PC-3 (cell line): Measurements from ENCODE around the gene RPS15. TPM values are rescaled to one million over a fixed set of nuclear protein-coding genes. Genes with fewer than 3 reads are reported as not detected.

Experiments
- ATAC-seq: fragments of 200-7000 bp; cut with Tn5 transposase; 2 replicates; pipeline ENCODE4 v1.9.1; 2020; ENCODE audit warnings: mild to moderate bottlenecking, moderate library complexity
- BruUV-seq: library from RNA; stranded (reverse); fragments of 400-500 nt; replicated peaks from 2 replicates; lab custom pipeline; 2021; lab: Mats Ljungman, UMichigan
- CTCF ChIA-PET: fragments of 300-600 bp; sonication (Branson Sonifier 250); formaldehyde crosslinking; loops from one replicate; lab custom pipeline; 2022; ENCODE audit warnings: antibody characterized with exemption; lab: Charles Lee
- POLR2A ChIA-PET: fragments of 300-600 bp; sonication (Branson Sonifier 250); formaldehyde crosslinking; loops from one replicate; lab custom pipeline; 2022; ENCODE audit warnings: antibody characterized with exemption; ENCODE audit not compliant: unreplicated experiment; lab: Charles Lee
- DNase-seq: peaks from one replicate; pipeline ENCODE4 v3.0.0-alpha.2; 2015
- H2AFZ ChIP-seq: fragments of 300-600 bp; sonication (generic); 2 replicates; pipeline ENCODE4 v1.6.0; 2016; ENCODE audit warnings: antibody characterized with exemption, low read length
- H3F3A ChIP-seq: fragments of 300-600 bp; sonication (generic); one replicate; pipeline ENCODE4 v1.6.0; 2017; ENCODE audit warnings: antibody characterized with exemption, low read length, control low read depth, mild to moderate bottlenecking; ENCODE audit not compliant: unreplicated experiment
- H3K27ac ChIP-seq: fragments of 300-600 bp; sonication (generic); 2 replicates; pipeline ENCODE4 v1.5.1; 2016; ENCODE audit warnings: mild to moderate bottlenecking, low read length
- H3K27me3 ChIP-seq: fragments of 300-600 bp; sonication (generic); 2 replicates; pipeline ENCODE4 v1.6.1; 2016; ENCODE audit warnings: low read length, mixed read lengths
- H3K36me3 ChIP-seq: fragments of 300-600 bp; sonication (generic); 2 replicates; pipeline ENCODE4 v1.6.1; 2016; ENCODE audit warnings: low read depth, mixed run types, low read length, mixed read lengths
- H3K4me1 ChIP-seq: fragments of 300-600 bp; sonication (generic); 2 replicates; pipeline ENCODE4 v1.5.1; 2016; ENCODE audit warnings: low read length; ENCODE audit not compliant: insufficient read depth
- H3K4me2 ChIP-seq: fragments of 300-600 bp; sonication (generic); 2 replicates; pipeline ENCODE4 v1.6.0; 2016; ENCODE audit warnings: low read length
- H3K4me3 ChIP-seq: fragments of 300-600 bp; sonication (generic); 2 replicates; pipeline ENCODE4 v1.5.1; 2016; ENCODE audit warnings: mild to moderate bottlenecking, low read length, mixed read lengths
- H3K79me2 ChIP-seq: fragments of 300-600 bp; sonication (generic); 2 replicates; pipeline ENCODE4 v1.6.1; 2017; ENCODE audit warnings: low read length, mixed read lengths
- H3K9ac ChIP-seq: fragments of 300-600 bp; sonication (generic); 2 replicates; pipeline ENCODE4 v1.6.0; 2016; ENCODE audit warnings: mild to moderate bottlenecking, low read length
- H3K9me2 ChIP-seq: fragments of 300-600 bp; sonication (generic); replicated peaks from 2 replicates; pipeline ENCODE4 v1.6.1; 2016; ENCODE audit warnings: mixed run types, low read length, mixed read lengths
- H3K9me3 ChIP-seq: fragments of 300-600 bp; sonication (generic); 2 replicates; pipeline ENCODE4 v1.6.1; 2016; ENCODE audit warnings: low read length, mixed read lengths
- H4K20me1 ChIP-seq: fragments of 300-600 bp; sonication (generic); 2 replicates; pipeline ENCODE4 v1.6.1; 2016; ENCODE audit warnings: low read length, mixed read lengths
- EZH2 ChIP-seq: fragments of 300-600 bp; sonication (generic); IDR thresholded peaks from one replicate; pipeline ENCODE4 v1.6.1; 2017; ENCODE audit warnings: antibody characterized with exemption, mild to moderate bottlenecking, low read length; ENCODE audit not compliant: unreplicated experiment
- EZH2phosphoT487 ChIP-seq: fragments of 300-600 bp; sonication (generic); IDR thresholded peaks from 2 replicates; pipeline ENCODE4 v1.6.1; 2018; ENCODE audit warnings: mild to moderate bottlenecking, antibody characterized with exemption, low read length, borderline replicate concordance
- intact Hi-C: fragments of 100-400 bp; cut with micrococcal nuclease; formaldehyde crosslinking; loops from 2 replicates; pipeline ENCODE4 v1.9.0; 2023
- total RNA-seq: library from RNA; depleted of rRNA; stranded (reverse); fragments of >200 nt; gene quantifications from 2 replicates; pipeline ENCODE4 v1.2.3, GENCODE V29; 2014
- TF ChIP-seq, protein P1 (sequence below): fragments of 300-600 bp; sonication (generic); conservative IDR thresholded peaks from 2 replicates; pipeline ENCODE4 v1.5.1; 2017; ENCODE audit warnings: antibody characterized with exemption, low read depth, mild to moderate bottlenecking, low read length

RPS15 gene
- total RNA-seq, 1 experiment from 2014 or later, result 1,797 TPM

DNA sequence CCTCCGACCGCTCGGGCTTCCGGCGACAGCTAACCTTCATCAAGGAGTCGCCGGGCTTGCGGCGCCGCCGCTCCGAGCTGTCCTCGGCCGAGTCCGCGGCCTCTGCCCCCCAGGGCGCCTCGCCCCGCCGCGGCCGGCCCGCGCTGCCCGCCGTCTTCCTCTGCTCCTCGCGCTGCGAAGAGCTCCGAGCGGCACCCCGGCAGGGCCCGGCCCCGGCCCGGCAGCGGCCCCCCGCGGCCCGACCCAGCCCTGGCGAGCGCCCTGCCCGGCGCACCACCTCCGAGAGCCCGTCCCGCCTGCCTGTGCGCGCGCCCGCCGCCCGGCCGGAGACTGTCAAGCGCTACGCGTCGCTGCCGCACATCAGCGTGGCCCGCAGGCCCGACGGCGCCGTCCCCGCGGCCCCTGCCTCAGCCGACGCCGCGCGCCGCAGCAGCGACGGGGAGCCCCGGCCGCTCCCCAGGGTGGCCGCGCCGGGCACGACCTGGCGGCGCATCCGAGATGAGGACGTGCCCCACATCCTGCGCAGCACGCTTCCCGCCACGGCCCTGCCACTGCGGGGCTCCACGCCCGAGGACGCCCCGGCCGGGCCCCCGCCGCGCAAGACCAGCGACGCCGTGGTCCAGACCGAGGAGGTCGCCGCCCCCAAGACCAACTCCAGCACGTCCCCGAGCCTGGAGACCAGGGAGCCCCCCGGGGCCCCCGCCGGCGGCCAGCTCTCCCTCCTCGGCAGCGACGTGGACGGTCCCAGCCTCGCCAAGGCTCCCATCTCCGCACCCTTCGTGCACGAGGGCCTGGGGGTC, 31.3 kb downstream of the RPS15 start:
- Histone ChIP-seq H3K9me2 (no peaks in the 10 kb centered on the region), H2AFZ (no peak overlapping the region), H4K20me1 (no peaks in the 10 kb centered on the region), H3K36me3 (no peaks in the 10 kb centered on the region), H3K27ac (no peak overlapping the region), H3K9ac (peak overlapping the region; percentile 67), H3K4me3 (peak overlapping the region; percentile 72), H3K79me2 (peaks cover 27% of the 10 kb centered on the region), H3K9me3 (no peaks in the 10 kb centered on the region), H3F3A (no peaks in the 10 kb centered on the region), H3K27me3 (no peaks in the 10 kb centered on the region), H3K4me1 (peaks cover 18% of the 10 kb centered on the region), H3K4me2 (peak overlapping the region; percentile 90)
- ChIA-PET CTCF (no interaction called here), POLR2A (no interaction called here)
- peak; percentile 16 for ATAC-seq
- intact Hi-C loops, result no loop called here
- DNase-seq, result peak; percentile 45
- BruUV-seq, result no TSS peak
- TF ChIP-seq EZH2phosphoT487 (no peak), EZH2 (no peak)
- TF ChIP-seq, protein P1, sequence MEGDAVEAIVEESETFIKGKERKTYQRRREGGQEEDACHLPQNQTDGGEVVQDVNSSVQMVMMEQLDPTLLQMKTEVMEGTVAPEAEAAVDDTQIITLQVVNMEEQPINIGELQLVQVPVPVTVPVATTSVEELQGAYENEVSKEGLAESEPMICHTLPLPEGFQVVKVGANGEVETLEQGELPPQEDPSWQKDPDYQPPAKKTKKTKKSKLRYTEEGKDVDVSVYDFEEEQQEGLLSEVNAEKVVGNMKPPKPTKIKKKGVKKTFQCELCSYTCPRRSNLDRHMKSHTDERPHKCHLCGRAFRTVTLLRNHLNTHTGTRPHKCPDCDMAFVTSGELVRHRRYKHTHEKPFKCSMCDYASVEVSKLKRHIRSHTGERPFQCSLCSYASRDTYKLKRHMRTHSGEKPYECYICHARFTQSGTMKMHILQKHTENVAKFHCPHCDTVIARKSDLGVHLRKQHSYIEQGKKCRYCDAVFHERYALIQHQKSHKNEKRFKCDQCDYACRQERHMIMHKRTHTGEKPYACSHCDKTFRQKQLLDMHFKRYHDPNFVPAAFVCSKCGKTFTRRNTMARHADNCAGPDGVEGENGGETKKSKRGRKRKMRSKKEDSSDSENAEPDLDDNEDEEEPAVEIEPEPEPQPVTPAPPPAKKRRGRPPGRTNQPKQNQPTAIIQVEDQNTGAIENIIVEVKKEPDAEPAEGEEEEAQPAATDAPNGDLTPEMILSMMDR, result no peak

DNA sequence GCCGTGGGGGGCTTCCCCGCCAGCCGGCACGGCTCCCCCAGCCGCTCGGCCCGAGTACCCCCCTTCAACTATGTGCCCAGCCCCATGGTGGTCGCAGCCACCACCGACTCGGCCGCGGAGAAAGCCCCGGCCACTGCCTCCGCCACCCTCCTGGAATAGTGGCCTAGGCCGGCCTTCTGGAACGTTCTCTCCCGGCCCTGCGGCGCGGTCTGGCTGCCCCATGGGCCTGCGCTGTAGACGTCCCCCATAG, 31.8 kb downstream of the RPS15 start:
- BruUV-seq, result no TSS peak
- POLR2A ChIA-PET, result no interaction called here
- no peaks in the 10 kb centered on the region for H3K9me3 ChIP-seq
- intact Hi-C loops, result no loop called here
- peaks cover 18% of the 10 kb centered on the region for H3K4me1 ChIP-seq
- H3K36me3 ChIP-seq, result no peaks in the 10 kb centered on the region
- H3K27me3 ChIP-seq, result no peaks in the 10 kb centered on the region
- no peaks in the 10 kb centered on the region for H3F3A ChIP-seq
- TF ChIP-seq, protein P1, result no peak
- no peak for TF ChIP-seq EZH2phosphoT487
- TF ChIP-seq EZH2, result no peak
- DNase-seq (no peak), ATAC-seq (peak; percentile 5)
- peak overlapping the region; percentile 90 for H3K4me2 ChIP-seq
- H3K4me3 ChIP-seq, result peak overlapping the region; percentile 72
- H2AFZ ChIP-seq, result no peak overlapping the region
- no peaks in the 10 kb centered on the region for H3K9me2 ChIP-seq
- CTCF ChIA-PET, result no interaction called here
- H3K9ac ChIP-seq, result peak overlapping the region; percentile 31
- no peaks in the 10 kb centered on the region for H4K20me1 ChIP-seq
- H3K79me2 ChIP-seq, result peaks cover 26% of the 10 kb centered on the region
- no peak overlapping the region for H3K27ac ChIP-seq

DNA sequence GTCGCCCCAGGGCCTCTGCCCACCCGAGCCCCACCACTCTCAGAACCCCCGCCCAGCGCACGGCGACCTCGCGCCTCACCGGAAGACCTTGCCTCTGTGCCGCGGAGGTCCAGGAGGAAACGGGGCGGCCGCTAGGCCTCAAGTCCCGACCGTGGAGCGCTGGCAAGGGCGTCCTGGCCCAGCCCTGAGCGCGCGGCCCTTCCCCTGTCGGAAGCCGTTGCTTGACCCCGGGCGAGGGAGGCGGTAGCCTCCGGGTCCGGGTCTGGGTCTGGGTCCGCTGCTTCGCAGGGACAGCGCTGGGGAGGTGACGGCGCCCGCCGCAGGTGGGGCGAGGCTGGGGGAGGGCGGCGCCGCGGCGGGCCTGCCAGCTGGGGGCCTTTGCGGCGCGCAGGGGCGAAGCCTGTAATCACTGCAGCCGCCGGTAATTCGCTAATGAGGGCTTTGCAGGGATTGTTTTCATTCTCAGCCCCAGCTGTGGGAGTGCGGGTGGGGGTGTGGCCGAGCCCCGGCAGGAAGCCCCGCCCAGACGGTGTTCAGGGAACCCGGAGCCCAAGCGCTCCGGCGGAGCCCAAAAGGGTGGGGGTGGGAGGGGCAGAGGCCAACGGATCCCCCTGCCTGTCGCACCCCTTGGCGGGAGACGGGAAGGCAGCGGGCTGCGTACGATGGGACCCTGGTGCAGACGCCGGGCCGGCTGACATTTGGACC, 32.3 kb downstream of the RPS15 start:
- ATAC-seq (peak; percentile 51), DNase-seq (peak; percentile 61)
- H3K27me3 ChIP-seq, result no peaks in the 10 kb centered on the region
- peaks cover 18% of the 10 kb centered on the region for H3K4me1 ChIP-seq
- H3K27ac ChIP-seq, result no peak overlapping the region
- no peaks in the 10 kb centered on the region for H3K9me2 ChIP-seq
- no peaks in the 10 kb centered on the region for H3K9me3 ChIP-seq
- peak overlapping the region; percentile 31; the same call in 1 of the 2 replicates for H3K9ac ChIP-seq
- intact Hi-C loops, result no loop called here
- H3K4me3 ChIP-seq, result peak overlapping the region; percentile 72
- no peaks in the 10 kb centered on the region for H4K20me1 ChIP-seq
- CTCF ChIA-PET, result no interaction called here
- H3K36me3 ChIP-seq, result no peaks in the 10 kb centered on the region
- H3K4me2 ChIP-seq, result peak overlapping the region; percentile 90
- H3F3A ChIP-seq, result no peaks in the 10 kb centered on the region
- no peak for TF ChIP-seq EZH2
- TF ChIP-seq EZH2phosphoT487, result no peak
- TF ChIP-seq, protein P1, result no peak
- H3K79me2 ChIP-seq, result peaks cover 24% of the 10 kb centered on the region
- BruUV-seq, result no TSS peak
- POLR2A ChIA-PET, result no interaction called here
- H2AFZ ChIP-seq, result 0 out of 2 replicates have a peak overlapping the region, but pooled peaks have one; percentile 34
